HEK293 (cell line): Measurements from ENCODE around the gene TMEM41B.
A peak's percentile ranks its signal among the peaks of the same experiment; 100 is the strongest.

Source experiments
- CTCF ChIA-PET: fragments of 350-600 bp; formaldehyde crosslinking; extraction: SDS; loops from one replicate; lab custom pipeline; 2021; ENCODE audit warnings: antibody characterized with exemption; lab: Yijun Ruan, JAX
- POLR2A ChIA-PET: fragments of 300-600 bp; formaldehyde crosslinking; extraction: SDS; loops from one replicate; lab custom pipeline; 2020; ENCODE audit warnings: antibody characterized with exemption, inconsistent platforms; lab: Yijun Ruan, JAX
- H3K27ac ChIP-seq: fragments of 200-500 bp; sonication (Bioruptor generic); 2 replicates; pipeline ENCODE4 v1.5.1; 2014; ENCODE audit warnings: low read depth, low read length, control low read depth, inconsistent platforms; ENCODE audit errors: extremely low read depth
- H3K36me3 ChIP-seq, 2 experiments: fragments of 200-500 bp in 1 of 2; sonication (Bioruptor generic) in 1 of 2; 1 replicate in 1 of 2; 2 replicates in 1 of 2; pipeline ENCODE4 v1.5.1; 2014 to 2017; ENCODE audit warnings: inconsistent platforms in 2 of 2, low read length in 2 of 2; ENCODE audit not compliant: control insufficient read depth in 2 of 2, insufficient read depth in 1 of 2
- H3K4me1 ChIP-seq: fragments of 200-500 bp; sonication (Bioruptor generic); 2 replicates; pipeline ENCODE4 v1.5.1; 2014; ENCODE audit warnings: mild to moderate bottlenecking, low read length, inconsistent platforms; ENCODE audit not compliant: control insufficient read depth, insufficient read depth
- H3K4me3 ChIP-seq: 2 replicates; pipeline ENCODE4 v1.5.1; 2011; ENCODE audit warnings: low read depth, mild to moderate bottlenecking, control low read depth, low read length, moderate library complexity
- H3K9me3 ChIP-seq: fragments of 200-500 bp; sonication (Bioruptor generic); 2 replicates; pipeline ENCODE4 v1.5.1; 2014; ENCODE audit warnings: low read depth, low read length, inconsistent platforms; ENCODE audit not compliant: control insufficient read depth, insufficient read depth
- BCL11B ChIP-seq: fragments of 450-650 bp; formaldehyde crosslinking; IDR thresholded peaks from 2 replicates; pipeline ENCODE4 v1.5.1; 2016; ENCODE audit warnings: low read depth, missing biosample characterization, missing genetic modification characterization
- INSM2 ChIP-seq: fragments of 450-650 bp; formaldehyde crosslinking; IDR thresholded peaks from 2 replicates; pipeline ENCODE4 v1.5.1; 2016; ENCODE audit warnings: missing biosample characterization, missing genetic modification characterization
- PBX3 ChIP-seq: sonication (generic); formaldehyde crosslinking; IDR thresholded peaks from 2 replicates; pipeline ENCODE4 v1.8.1; 2022; ENCODE audit warnings: mild to moderate bottlenecking, moderate library complexity, missing genetic modification reagents
- PRDM6 ChIP-seq: fragments of 450-650 bp; formaldehyde crosslinking; IDR thresholded peaks from 2 replicates; pipeline ENCODE4 v1.5.1; 2017; ENCODE audit warnings: missing biosample characterization, missing genetic modification characterization
- REST ChIP-seq: fragments of 450-650 bp; formaldehyde crosslinking; IDR thresholded peaks from 2 replicates; pipeline ENCODE4 v1.5.1; 2016; ENCODE audit warnings: missing biosample characterization, missing genetic modification characterization
- ZBTB8A ChIP-seq: fragments of 450-650 bp; formaldehyde crosslinking; IDR thresholded peaks from 2 replicates; pipeline ENCODE4 v1.5.1; 2016; ENCODE audit warnings: missing biosample characterization, missing genetic modification characterization
- ZNF16 ChIP-seq: fragments of 450-650 bp; formaldehyde crosslinking; IDR thresholded peaks from 2 replicates; pipeline ENCODE4 v1.5.1; 2016; ENCODE audit warnings: low read depth, missing biosample characterization, missing genetic modification characterization
- ZNF174 ChIP-seq: fragments of 450-650 bp; formaldehyde crosslinking; IDR thresholded peaks from 2 replicates; pipeline ENCODE4 v1.5.0; 2017; ENCODE audit warnings: missing biosample characterization, mild to moderate bottlenecking, missing genetic modification characterization
- ZNF18 ChIP-seq: fragments of 450-650 bp; formaldehyde crosslinking; IDR thresholded peaks from 2 replicates; pipeline ENCODE4 v1.5.1; 2016; ENCODE audit warnings: missing biosample characterization, missing genetic modification characterization
- ZNF19 ChIP-seq: fragments of 450-650 bp; formaldehyde crosslinking; IDR thresholded peaks from 2 replicates; pipeline ENCODE4; 2016; ENCODE audit warnings: missing biosample characterization, missing genetic modification characterization, low read depth
- ZNF211 ChIP-seq: fragments of 450-650 bp; formaldehyde crosslinking; IDR thresholded peaks from 2 replicates; pipeline ENCODE4 v1.5.1; 2016; ENCODE audit warnings: low read depth, missing biosample characterization, missing genetic modification characterization
- ZNF292 ChIP-seq: fragments of 450-650 bp; formaldehyde crosslinking; IDR thresholded peaks from 2 replicates; pipeline ENCODE4 v1.5.1; 2016; ENCODE audit warnings: low read depth, missing biosample characterization, missing genetic modification characterization, borderline replicate concordance
- ZNF423 ChIP-seq: fragments of 450-650 bp; formaldehyde crosslinking; IDR thresholded peaks from 2 replicates; pipeline ENCODE4 v1.5.1; 2016; ENCODE audit warnings: missing biosample characterization, missing genetic modification characterization
- ZNF449 ChIP-seq: fragments of 450-650 bp; formaldehyde crosslinking; IDR thresholded peaks from 2 replicates; pipeline ENCODE4 v1.5.1; 2017; ENCODE audit warnings: missing biosample characterization, mild to moderate bottlenecking, missing genetic modification characterization, moderate library complexity
- ZNF514 ChIP-seq: fragments of 450-650 bp; formaldehyde crosslinking; IDR thresholded peaks from 2 replicates; pipeline ENCODE4 v1.5.1; 2016; ENCODE audit warnings: missing biosample characterization, missing genetic modification characterization
- ZNF544 ChIP-seq: fragments of 450-650 bp; formaldehyde crosslinking; IDR thresholded peaks from 2 replicates; pipeline ENCODE4 v1.5.0; 2017; ENCODE audit warnings: missing biosample characterization, missing genetic modification characterization
- ZNF585B ChIP-seq: fragments of 450-650 bp; formaldehyde crosslinking; IDR thresholded peaks from 2 replicates; pipeline ENCODE4 v1.5.1; 2016; ENCODE audit warnings: missing biosample characterization, missing genetic modification characterization
- ZNF623 ChIP-seq: fragments of 450-650 bp; formaldehyde crosslinking; IDR thresholded peaks from 2 replicates; pipeline ENCODE4 v1.5.1; 2016; ENCODE audit warnings: missing biosample characterization, missing genetic modification characterization
- ZNF624 ChIP-seq: fragments of 450-650 bp; formaldehyde crosslinking; IDR thresholded peaks from 2 replicates; pipeline ENCODE4 v1.5.1; 2017; ENCODE audit warnings: missing biosample characterization, missing genetic modification characterization
- ZNF639 ChIP-seq: fragments of 450-650 bp; formaldehyde crosslinking; IDR thresholded peaks from 2 replicates; pipeline ENCODE4 v1.5.1; 2016; ENCODE audit warnings: missing biosample characterization, missing genetic modification characterization
- ZNF785 ChIP-seq: fragments of 450-650 bp; formaldehyde crosslinking; IDR thresholded peaks from 2 replicates; pipeline ENCODE4 v1.5.1; 2016; ENCODE audit warnings: missing biosample characterization, missing genetic modification characterization

TMEM41B gene

GRCh38 chr11:9254416-9254815 lies 60.0 kb downstream of the TMEM41B start:
- TF ChIP-seq ZNF449 (tag by site-specific recombination) (no peak), ZNF18 (tag by site-specific recombination) (peak; percentile 86), ZNF623 (tag by site-specific recombination) (no peak), ZNF639 (tag by site-specific recombination) (no peak), ZNF19 (no peak), PRDM6 (tag by site-specific recombination) (peak; percentile 43), ZNF211 (no peak), ZBTB8A (tag by site-specific recombination) (0 out of 2 replicates have a peak, but pooled peaks have one; percentile 17)
- Histone ChIP-seq H3K4me1 (no peaks in the 10 kb centered on the region), H3K27ac (no peak overlapping the region), H3K4me3 (no peak overlapping the region), H3K9me3 (no peaks in the 10 kb centered on the region), H3K36me3 (no peaks in the 10 kb centered on the region; a peak in 1 of 3 replicates)
- ChIA-PET CTCF (interaction anchor here (0.9 kb wide), 1 partner anchor 88 kb away, joined by 4 read pairs; no protein-coding TSS in a partner anchor), POLR2A (no interaction called here)

GRCh38 chr11:9253086-9253485 lies 61.3 kb downstream of the TMEM41B start:
- Histone ChIP-seq H3K27ac (no peak overlapping the region), H3K9me3 (no peaks in the 10 kb centered on the region), H3K4me3 (no peak overlapping the region), H3K4me1 (no peaks in the 10 kb centered on the region), H3K36me3 (no peaks in the 10 kb centered on the region; a peak in 1 of 3 replicates)
- CTCF ChIA-PET, result no interaction called here
- POLR2A ChIA-PET, result interaction anchor here (0.6 to 1.5 kb wide), 2 partner anchors 10 to 132 kb away, joined by 3 to 6 read pairs; no protein-coding TSS in a partner anchor
- TF ChIP-seq ZNF423 (tag by site-specific recombination), result no peak
- no peak for TF ChIP-seq ZNF174 (tag by site-specific recombination)
- no peak for TF ChIP-seq ZNF544
- no peak for TF ChIP-seq ZNF514 (tag by site-specific recombination)
- TF ChIP-seq ZNF785, result no peak
- TF ChIP-seq ZNF292 (tag by site-specific recombination), result no peak
- no peak for TF ChIP-seq ZNF16 (tag by site-specific recombination)
- no peak for TF ChIP-seq REST (tag by site-specific recombination)
- no peak for TF ChIP-seq ZNF624 (tag by site-specific recombination)
- no peak for TF ChIP-seq PBX3 (CRISPR knock-in tag)
- no peak for TF ChIP-seq INSM2 (tag by site-specific recombination)
- TF ChIP-seq ZNF585B, result no peak
- TF ChIP-seq BCL11B (tag by site-specific recombination), result no peak
